ENCODE results near the gene UBR4.

The UBR4 gene

GRCh38 chr1:19036813-19037605 lies 173.1 kb downstream of the UBR4 start:
- no peak for DNase-seq (ENCODE audit: low read depth in 3 of 3)

GRCh38 chr1:19036041-19036812 lies 173.8 kb downstream of the UBR4 start:
- DNase-seq (ENCODE audit: low read depth in 3 of 3): no peak

DNA sequence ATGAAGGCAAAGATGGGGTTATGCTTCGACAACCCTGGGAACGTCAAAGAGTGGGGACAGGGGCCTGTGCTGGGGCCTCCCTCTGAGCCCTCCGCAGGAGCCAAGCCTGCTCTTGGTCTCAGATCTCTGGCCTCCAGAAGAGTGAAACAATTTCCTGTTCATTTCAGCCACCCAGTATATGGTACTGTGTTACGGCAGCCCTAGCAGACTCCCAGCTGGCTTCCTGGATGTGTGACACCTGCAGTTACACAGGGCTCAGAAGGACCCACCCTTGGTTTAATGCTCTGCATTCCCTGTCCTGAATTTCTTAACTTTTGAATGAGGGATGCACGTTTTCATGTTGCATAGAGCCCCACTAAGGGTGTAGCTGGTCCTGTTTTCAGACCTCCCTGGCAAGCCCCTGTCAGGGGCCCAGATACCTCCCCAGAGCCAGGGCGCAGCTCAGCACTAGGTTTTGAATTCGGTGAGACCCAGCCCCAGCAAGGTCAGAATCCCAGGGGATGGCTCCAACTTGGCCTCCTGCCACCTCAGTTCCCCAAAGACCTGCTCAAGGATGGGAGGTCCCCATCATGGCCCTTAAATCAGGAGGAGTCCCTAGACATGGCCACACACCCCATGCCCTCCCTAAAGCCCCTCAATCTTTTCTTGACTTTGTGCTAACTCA lies 174.6 kb downstream of the UBR4 start:
- DNase-seq (ENCODE audit: low read depth in 3 of 3): no peak

DNA sequence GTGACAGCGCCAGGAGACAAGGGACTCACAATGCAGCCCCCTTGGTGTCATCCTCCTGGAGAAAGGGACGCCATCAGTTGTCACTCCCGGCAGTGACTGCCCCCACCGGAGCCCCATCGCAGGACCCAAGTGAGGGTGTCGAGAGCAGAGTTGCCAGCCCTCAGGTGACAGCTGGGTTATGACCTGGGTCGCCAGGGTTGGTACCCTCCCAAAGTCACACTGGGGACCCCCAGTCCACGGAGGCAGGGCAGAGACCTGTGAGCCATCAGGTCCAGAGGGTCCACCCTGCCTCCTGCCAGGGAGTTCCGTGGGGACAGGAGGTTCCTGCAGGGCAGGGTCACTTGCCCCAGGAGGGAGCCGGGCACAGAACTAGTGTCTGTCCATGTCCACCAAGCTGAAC lies 175.3 kb downstream of the UBR4 start:
- no peak for DNase-seq (ENCODE audit: low read depth in 3 of 3)

DNA sequence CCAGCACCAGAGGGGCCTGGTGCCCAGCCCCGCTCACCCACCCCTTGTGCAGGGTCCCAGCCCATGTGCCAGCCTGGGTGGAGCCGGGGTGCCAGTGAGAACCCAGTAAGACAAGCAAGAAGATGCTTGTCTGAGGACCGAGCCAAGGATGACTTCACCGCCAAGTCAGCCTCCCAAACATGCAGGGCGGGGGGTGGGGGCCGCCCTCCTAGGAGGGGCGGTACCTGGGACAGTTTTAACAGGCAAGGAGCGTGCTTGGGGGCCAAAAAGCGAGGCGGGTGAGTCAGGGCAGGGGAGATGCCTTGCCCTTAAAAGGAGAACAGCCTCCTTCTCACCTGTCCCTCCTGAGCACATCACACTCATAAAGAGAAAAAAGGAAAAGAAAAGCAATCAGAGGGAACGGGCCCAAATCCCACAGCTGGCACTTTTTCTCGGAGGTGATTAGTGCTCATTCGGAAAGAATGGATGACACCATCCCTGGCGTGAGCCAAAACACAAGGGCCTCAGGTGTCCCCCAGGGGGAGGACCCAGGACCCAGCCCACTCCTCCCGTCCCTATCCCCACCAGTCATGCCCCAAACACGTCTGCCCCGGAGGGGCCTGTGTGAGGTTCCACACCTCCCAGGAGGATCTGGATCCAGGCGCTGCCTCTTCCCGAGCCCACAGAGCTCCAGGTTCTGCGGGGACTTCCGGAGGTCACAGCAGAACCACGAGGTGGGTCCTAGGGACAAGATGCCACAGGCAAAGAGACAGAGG lies 176.0 kb downstream of the UBR4 start:
- DNase-seq (ENCODE audit: low read depth in 3 of 3): no peak

DNA sequence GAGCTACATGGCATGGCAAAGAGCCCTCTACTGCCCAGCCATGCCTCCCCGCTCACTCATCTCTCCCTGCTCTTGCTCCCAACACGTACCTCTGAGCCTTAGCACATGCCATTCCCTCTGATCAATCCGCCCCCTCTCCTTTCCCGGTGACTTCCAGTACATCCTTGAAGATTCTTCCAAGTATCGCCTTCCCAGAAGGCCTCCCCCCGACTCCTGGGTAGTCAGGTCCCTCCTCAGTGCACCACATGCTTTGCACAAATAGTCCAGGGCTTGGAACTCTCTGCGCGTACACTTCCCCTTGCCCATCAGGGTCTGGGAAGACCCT lies 176.6 kb downstream of the UBR4 start:
- no peak for DNase-seq (ENCODE audit: low read depth in 3 of 3)

GRCh38 chr1:19032701-19033514 lies 177.2 kb downstream of the UBR4 start:
- DNase-seq (ENCODE audit: low read depth in 3 of 3): no peak

DNA sequence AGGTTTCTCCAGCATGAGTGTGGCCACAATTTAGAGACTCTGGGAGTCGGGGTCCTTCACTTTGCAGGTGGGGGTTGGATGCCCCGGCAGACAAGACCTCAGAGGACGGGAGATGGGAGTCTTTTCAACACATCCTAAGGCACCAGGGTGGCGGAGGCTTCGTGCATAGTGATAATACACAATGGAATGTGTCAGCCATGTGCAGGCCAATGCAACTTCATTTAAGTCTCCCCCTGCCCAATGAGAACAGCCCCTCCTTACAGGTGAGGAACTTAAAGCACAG lies 177.7 kb downstream of the UBR4 start:
- DNase-seq (ENCODE audit: low read depth in 3 of 3): no peak

- no peak for DNase-seq (ENCODE audit: low read depth in 3 of 3)
Measured at GRCh38 chr1:19029191-19030085, 180.6 kb downstream of the UBR4 start.

DNA sequence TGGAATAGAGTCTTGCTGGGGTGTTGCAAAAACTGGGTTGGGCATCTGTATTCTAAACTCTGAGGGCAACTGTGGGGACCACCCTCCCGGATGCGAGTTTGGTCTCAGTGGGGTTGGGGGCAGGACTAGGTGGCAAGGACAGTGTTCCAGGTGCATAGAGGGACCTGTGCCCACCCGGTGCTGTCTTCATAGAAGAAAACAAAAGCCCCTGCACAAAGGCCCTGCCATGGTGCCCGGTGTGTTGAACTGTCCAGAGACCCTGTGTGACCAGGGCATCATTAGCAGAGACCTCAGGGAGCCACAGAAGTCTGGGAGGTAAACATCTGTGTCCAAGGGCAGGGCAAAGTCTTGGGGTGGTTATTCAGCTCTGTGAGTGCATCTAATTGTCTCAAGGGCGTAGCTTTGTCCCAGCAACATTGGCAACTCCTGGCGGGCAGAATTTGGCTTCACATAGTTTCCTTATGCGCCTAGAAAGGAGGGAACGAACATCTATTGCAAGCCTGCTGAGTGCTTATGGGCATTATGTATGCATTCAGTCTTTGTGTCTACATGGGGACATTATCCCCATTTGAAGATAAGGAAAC lies 181.4 kb downstream of the UBR4 start:
- DNase-seq (ENCODE audit: low read depth in 3 of 3): no peak

DNA sequence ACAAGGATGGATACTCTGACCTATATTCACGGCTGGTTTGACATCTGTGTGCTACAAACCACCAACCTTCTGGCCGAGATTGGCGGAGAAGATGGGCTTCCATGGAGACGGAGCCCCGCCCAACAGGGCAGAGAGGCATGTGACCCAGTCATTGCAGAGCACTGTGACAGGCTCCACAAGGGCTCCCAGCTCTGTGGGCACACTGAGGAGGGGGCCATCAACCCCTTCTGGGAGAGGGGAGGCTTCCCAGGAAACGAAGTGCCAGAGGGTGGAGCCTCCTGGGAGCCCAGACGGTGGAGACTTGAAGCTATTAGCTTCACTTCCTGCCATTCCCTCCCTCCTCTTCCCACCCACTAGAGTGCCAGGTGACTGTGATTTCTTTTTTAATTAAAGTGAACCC lies 182.0 kb downstream of the UBR4 start:
- no peak for DNase-seq (ENCODE audit: low read depth in 3 of 3)
